Endothelial cell of umbilical vein (primary cell): ENCODE measurements around the gene DPP3. TPM values are rescaled to one million over a fixed set of nuclear protein-coding genes. Genes with fewer than 3 reads are reported as not detected.
"Not testable (repeated sequence)": the region's sequence is repeated elsewhere in the genome, so short reads cannot be mapped to it uniquely, and the experiment has no call there.

Experiments used
- BruUV-seq: library from RNA; stranded (reverse); fragments of 400-500 nt; replicated peaks from 2 replicates; lab custom pipeline; 2021; lab: Mats Ljungman, UMichigan
- CTCF ChIA-PET: fragments of 300-600, 350-600 bp; sonication (Branson Sonifier 250); formaldehyde crosslinking; loops from one replicate; lab custom pipeline; 2021; ENCODE audit warnings: antibody characterized with exemption, inconsistent platforms; lab: Charles Lee
- POLR2A ChIA-PET: fragments of 300-600, 350-600 bp; sonication (Branson Sonifier 250); formaldehyde crosslinking; loops from one replicate; lab custom pipeline; 2021; ENCODE audit warnings: antibody characterized with exemption, inconsistent platforms; lab: Charles Lee
- DNase-seq: peaks from one replicate; pipeline ENCODE4 v3.0.0-alpha.2; 2011; ENCODE audit warnings: low read depth, low spot score
- FAIRE-seq: peaks from 2 replicates; lab custom pipeline; 2011; peaks lifted over from hg19 to GRCh38; lab: Jason Lieb, UNC
- H2AFZ ChIP-seq: 2 replicates; pipeline ENCODE4 v1.6.0; 2012; ENCODE audit warnings: low read depth, low read length, control low read depth, inconsistent platforms
- H3K27ac ChIP-seq: 2 replicates; pipeline ENCODE4 v1.5.1; 2011; ENCODE audit warnings: low read depth, mild to moderate bottlenecking, control low read depth, low read length, moderate library complexity; ENCODE audit not compliant: insufficient read depth
- H3K27me3 ChIP-seq, 2 experiments: 2 replicates each; pipeline versions ENCODE4 v1.6.0 to v1.6.1; 2011; ENCODE audit warnings: low read length in 2 of 2, mixed read lengths in 1 of 2; ENCODE audit not compliant: control insufficient read depth in 2 of 2, insufficient read depth in 2 of 2
- H3K36me3 ChIP-seq, 2 experiments: 2 replicates in 1 of 2; 3 replicates in 1 of 2; pipeline ENCODE4 v1.5.1; 2011; ENCODE audit warnings: low read length in 2 of 2, mild to moderate bottlenecking in 1 of 2, moderate library complexity in 1 of 2; ENCODE audit not compliant: control insufficient read depth in 2 of 2, insufficient read depth in 2 of 2; ENCODE audit errors: extremely low read depth in 1 of 2
- H3K4me1 ChIP-seq: 3 replicates; pipeline ENCODE4 v1.5.1; 2011; ENCODE audit warnings: mild to moderate bottlenecking, low read length; ENCODE audit not compliant: control insufficient read depth, insufficient read depth; ENCODE audit errors: extremely low read depth
- H3K4me2 ChIP-seq: 2 replicates; pipeline ENCODE4 v1.6.1; 2011; ENCODE audit warnings: low read length, control low read depth, mixed read lengths; ENCODE audit not compliant: insufficient read depth
- H3K4me3 ChIP-seq, 3 experiments: fragments of 200-600 bp in 1 of 3; sonication (generic), shearing (Covaris generic) in 1 of 3; replicated peaks in 1 of 3; 2 replicates each; pipeline ENCODE4 v1.5.1; 2011 to 2016; ENCODE audit warnings: control low read depth in 3 of 3, low read length in 3 of 3, mild to moderate bottlenecking in 2 of 3, inconsistent platforms in 1 of 3, low read depth in 1 of 3, moderate library complexity in 1 of 3; ENCODE audit not compliant: insufficient read depth in 1 of 3
- H3K79me2 ChIP-seq: 2 replicates; pipeline ENCODE4 v1.6.0; 2012; ENCODE audit warnings: low read length, inconsistent platforms; ENCODE audit not compliant: control insufficient read depth, insufficient read depth
- H3K9ac ChIP-seq: replicated peaks from 2 replicates; pipeline ENCODE3; 2011; ENCODE audit warnings: low read length, control low read depth; ENCODE audit not compliant: insufficient read depth; ENCODE audit errors: extremely low read depth
- H3K9me1 ChIP-seq: replicated peaks from 3 replicates; pipeline ENCODE4 v1.6.0; 2011; ENCODE audit warnings: mild to moderate bottlenecking, low read length; ENCODE audit not compliant: control insufficient read depth, insufficient read depth; ENCODE audit errors: extremely low read depth
- H3K9me3 ChIP-seq: replicated peaks from 2 replicates; pipeline ENCODE4 v1.5.1; 2012; ENCODE audit warnings: low read length, inconsistent platforms; ENCODE audit not compliant: control insufficient read depth, insufficient read depth
- H4K20me1 ChIP-seq: replicated peaks from 2 replicates; pipeline ENCODE3; 2011; ENCODE audit warnings: mild to moderate bottlenecking, low read length; ENCODE audit not compliant: control insufficient read depth, insufficient read depth; ENCODE audit errors: extremely low read depth
- CTCF ChIP-seq, 2 donors: IDR thresholded peaks; 1 replicate in 1 of 2; 2 replicates in 1 of 2; pipeline ENCODE4 v1.5.1; 2011; ENCODE audit warnings: low read length in 2 of 2, mild to moderate bottlenecking in 2 of 2, moderate library complexity in 2 of 2, control low read depth in 1 of 2, inconsistent platforms in 1 of 2, low read depth in 1 of 2; ENCODE audit not compliant: insufficient read depth in 1 of 2; ENCODE audit errors: extremely low read depth in 1 of 2
- GATA2 ChIP-seq: IDR thresholded peaks from 2 replicates; pipeline ENCODE4 v1.7.0; 2011; ENCODE audit warnings: low read depth, mild to moderate bottlenecking, moderate library complexity, mixed read lengths, low read length; ENCODE audit not compliant: insufficient read length, insufficient read depth
- JUN ChIP-seq: IDR thresholded peaks from 2 replicates; pipeline ENCODE4 v1.6.1; 2011; ENCODE audit warnings: borderline replicate concordance, low read depth; ENCODE audit not compliant: insufficient read length, insufficient read depth
- MYC ChIP-seq: IDR thresholded peaks from one replicate; pipeline ENCODE4 v1.6.1; 2011; ENCODE audit warnings: mild to moderate bottlenecking, low read depth, low read length
- POLR2A ChIP-seq: IDR thresholded peaks from 2 replicates; pipeline ENCODE4 v1.6.1; 2012; ENCODE audit warnings: low read depth, mild to moderate bottlenecking, control low read depth, low read length
- POLR2AphosphoS5 ChIP-seq: IDR thresholded peaks from 2 replicates; pipeline ENCODE4 v1.6.1; 2012; ENCODE audit warnings: low read depth, mild to moderate bottlenecking, control low read depth, low read length, moderate library complexity; ENCODE audit not compliant: insufficient read depth
- dilution Hi-C: fragments of 300-500 bp; cut with MboI; formaldehyde crosslinking; loops from one replicate; pipeline ENCODE4 v1.15.0; 2019; ENCODE audit warnings: low sequenced_read_pairs; ENCODE audit not compliant: extremely low pct_ligation_motif_present
- intact Hi-C: fragments of 100-400 bp; cut with micrococcal nuclease; formaldehyde crosslinking; loops from one replicate; pipeline ENCODE4 v1.10.0; 2022
- polyA plus RNA-seq, 4 experiments: library from polyadenylated mRNA; depleted of rRNA in 3 of 4; stranded (reverse) in 3 of 4; unstranded in 1 of 4; fragments of >200 nt; gene quantifications; 2 replicates each; pipeline versions ENCODE4 v1.2.1 to v1.2.3, GENCODE V29; 2011 to 2012; ENCODE audit warnings: missing spikeins in 1 of 4
- total RNA-seq: library from RNA; stranded (reverse); gene quantifications from 2 replicates; pipeline ENCODE4 v1.2.3, GENCODE V29; 2021

DPP3 gene
- total and polyA plus RNA-seq, 2 donors (not counting 3 experiments of a cell fraction or from before 2014, with no cell fraction given), result 46.4 to 50.4 TPM

DNA sequence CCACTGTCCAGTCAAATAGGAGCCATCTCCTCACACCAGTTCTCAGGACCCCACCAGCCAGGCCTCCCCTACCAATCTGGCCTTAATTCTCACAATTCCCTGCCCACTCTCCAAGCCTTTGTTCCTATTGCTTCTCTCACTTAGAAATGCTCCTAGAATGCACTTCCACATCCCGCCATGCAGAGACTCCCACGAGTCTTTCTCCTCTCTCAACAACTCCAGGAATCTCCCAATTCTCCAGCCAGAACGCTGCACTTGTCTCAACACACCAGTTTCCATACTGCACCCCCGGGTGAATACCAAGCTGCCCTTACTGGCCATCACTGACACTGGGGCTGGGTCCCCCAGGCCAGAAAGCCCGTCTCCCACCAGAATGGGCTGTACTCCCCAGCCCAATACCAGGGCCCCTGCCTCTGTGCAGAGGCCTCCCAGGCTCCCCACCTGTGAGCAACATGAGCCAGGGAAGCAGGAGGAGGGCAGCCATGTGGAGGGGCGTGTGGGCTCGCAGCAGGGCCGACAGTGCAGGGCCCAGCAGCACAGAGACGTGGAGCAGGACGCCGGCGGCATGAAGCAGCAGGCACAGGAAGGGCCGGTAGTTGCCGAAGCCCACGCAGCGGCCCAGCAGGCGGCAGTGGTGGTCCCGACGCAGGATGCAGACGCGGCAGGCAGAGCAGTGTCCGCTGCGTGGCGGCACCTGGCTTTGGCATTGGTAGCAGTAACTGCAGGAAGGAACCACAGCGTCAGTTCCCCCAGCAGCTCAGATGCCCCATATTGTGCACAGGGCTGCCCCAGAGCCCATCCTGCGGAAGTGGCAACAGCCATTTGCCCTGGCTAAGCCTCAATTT, 63.3 kb downstream of the DPP3 start:
- Histone ChIP-seq H3K9me3 (no peaks in the 10 kb centered on the region), H2AFZ (peak overlapping the region; percentile 47), H3K27ac (peak overlapping the region; percentile 61), H3K4me3 (peak overlapping the region in 2 of 3 experiments; percentile 0 to 1), H4K20me1 (no peaks in the 10 kb centered on the region), H3K4me2 (peak overlapping the region; percentile 41), H3K36me3 (peaks cover 0 to 14% of the 10 kb centered on the region in 2 experiments), H3K4me1 (peaks cover 33% of the 10 kb centered on the region), H3K9ac (peak overlapping the region; percentile 25), H3K79me2 (peaks cover 5% of the 10 kb centered on the region), H3K27me3 (no peaks in the 10 kb centered on the region), H3K9me1 (no peaks in the 10 kb centered on the region)
- BruUV-seq, result no TSS peak
- peak; percentile 72 to 94 for TF ChIP-seq CTCF (IDR thresholded peaks at IDR 0.05; ENCODE audit: extremely low read depth in 1 of 2, insufficient read depth in 1 of 2, low read depth in 1 of 2, low read length in 2 of 2)
- no peak for TF ChIP-seq GATA2
- peak; percentile 92 for TF ChIP-seq POLR2AphosphoS5
- peak; percentile 78 for TF ChIP-seq POLR2A
- TF ChIP-seq MYC, result no peak
- TF ChIP-seq JUN, result no peak
- peak; percentile 91 for DNase-seq
- ChIA-PET POLR2A (interaction anchor here (0.6 kb wide), 1 partner anchor 609 kb away, joined by 3 read pairs; no protein-coding TSS in a partner anchor), CTCF (interaction anchor here (2.2 to 2.8 kb wide), 2 partner anchors 11 to 135 kb away, joined by 8 to 28 read pairs; partner anchors contain the start of gene RBM4B)
- dilution Hi-C loops (no loop called here), intact Hi-C loops (loop anchor here (1.0 to 2.0 kb wide), 3 partner anchors 33 to 135 kb away; partner anchors contain the start of gene BBS1)
- peak; percentile 94 for FAIRE-seq

DNA sequence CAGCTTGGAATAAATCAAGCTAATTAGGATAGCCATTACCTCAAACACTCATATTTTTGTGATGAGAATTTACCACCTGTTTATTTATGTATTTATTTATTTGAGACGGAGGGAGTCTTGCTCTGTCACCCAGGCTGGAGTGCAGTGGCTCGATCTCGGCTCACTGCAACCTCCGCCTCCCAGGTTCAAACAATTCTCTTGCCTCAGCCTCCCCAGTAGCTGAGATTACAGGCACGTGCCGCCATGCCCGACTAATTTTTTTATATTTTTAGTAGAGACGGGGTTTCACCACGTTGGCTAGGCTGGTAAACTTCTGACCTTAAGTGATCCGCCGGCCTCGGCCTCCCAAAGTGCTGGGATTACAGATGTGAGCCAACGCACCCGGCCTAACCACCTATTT, 64.7 kb downstream of the DPP3 start:
- Histone ChIP-seq H3K27ac (peak overlapping the region; percentile 62), H3K9ac (peak overlapping the region; percentile 85), H3K4me1 (peaks cover 33% of the 10 kb centered on the region), H3K4me3 (peak overlapping the region; percentile 70 to 81 (median 78)), H3K4me2 (peak overlapping the region; percentile 91)
- ChIA-PET CTCF (interaction anchor here (1.3 to 2.2 kb wide), 2 partner anchors 107 to 133 kb away, joined by 3 to 25 read pairs; partner anchors contain the start of genes MRPL11 and RBM4B), POLR2A (interaction anchor here (1.4 to 1.9 kb wide), 2 partner anchors 72 to 132 kb away, joined by 5 to 9 read pairs; partner anchors contain the start of genes RBM14 and RBM4B)
- H2AFZ ChIP-seq, H3K36me3 ChIP-seq, DNase-seq, FAIRE-seq, H3K9me1 ChIP-seq, H3K27me3 ChIP-seq, H3K9me3 ChIP-seq, H4K20me1 ChIP-seq, H3K79me2 ChIP-seq, dilution Hi-C loops: not testable (repeated sequence)
- TSS peak; percentile 56 for BruUV-seq
- intact Hi-C loops, result loop anchor here (1.0 kb wide), 1 partner anchor 94 kb away; no protein-coding TSS in a partner anchor
